HEK293 (cell line): Measurements from ENCODE around the gene HIF1AN.

Source experiments
- CTCF ChIA-PET: fragments of 350-600 bp; formaldehyde crosslinking; extraction: SDS; loops from one replicate; lab custom pipeline; 2021; ENCODE audit warnings: antibody characterized with exemption; lab: Yijun Ruan, JAX
- POLR2A ChIA-PET: fragments of 300-600 bp; formaldehyde crosslinking; extraction: SDS; loops from one replicate; lab custom pipeline; 2020; ENCODE audit warnings: antibody characterized with exemption, inconsistent platforms; lab: Yijun Ruan, JAX
- H3K27ac ChIP-seq: fragments of 200-500 bp; sonication (Bioruptor generic); 2 replicates; pipeline ENCODE4 v1.5.1; 2014; ENCODE audit warnings: low read depth, low read length, control low read depth, inconsistent platforms; ENCODE audit errors: extremely low read depth
- H3K36me3 ChIP-seq, 2 experiments: fragments of 200-500 bp in 1 of 2; sonication (Bioruptor generic) in 1 of 2; 1 replicate in 1 of 2; 2 replicates in 1 of 2; pipeline ENCODE4 v1.5.1; 2014 to 2017; ENCODE audit warnings: inconsistent platforms in 2 of 2, low read length in 2 of 2; ENCODE audit not compliant: control insufficient read depth in 2 of 2, insufficient read depth in 1 of 2
- H3K4me1 ChIP-seq: fragments of 200-500 bp; sonication (Bioruptor generic); 2 replicates; pipeline ENCODE4 v1.5.1; 2014; ENCODE audit warnings: mild to moderate bottlenecking, low read length, inconsistent platforms; ENCODE audit not compliant: control insufficient read depth, insufficient read depth
- H3K4me3 ChIP-seq: 2 replicates; pipeline ENCODE4 v1.5.1; 2011; ENCODE audit warnings: low read depth, mild to moderate bottlenecking, control low read depth, low read length, moderate library complexity
- H3K9me3 ChIP-seq: fragments of 200-500 bp; sonication (Bioruptor generic); 2 replicates; pipeline ENCODE4 v1.5.1; 2014; ENCODE audit warnings: low read depth, low read length, inconsistent platforms; ENCODE audit not compliant: control insufficient read depth, insufficient read depth
- GLI2 ChIP-seq: fragments of 450-650 bp; formaldehyde crosslinking; IDR thresholded peaks from 2 replicates; pipeline ENCODE4; 2017; ENCODE audit warnings: missing biosample characterization, missing genetic modification characterization, low read depth, borderline replicate concordance
- MZF1 ChIP-seq: fragments of 450-650 bp; formaldehyde crosslinking; IDR thresholded peaks from 2 replicates; pipeline ENCODE4 v1.5.1; 2017; ENCODE audit warnings: missing biosample characterization, missing genetic modification characterization, borderline replicate concordance
- TSHZ1 ChIP-seq: fragments of 450-650 bp; formaldehyde crosslinking; IDR thresholded peaks from 2 replicates; pipeline ENCODE4 v1.5.1; 2016; ENCODE audit warnings: missing biosample characterization, missing genetic modification characterization, borderline replicate concordance
- ZBTB21 ChIP-seq: fragments of 450-650 bp; formaldehyde crosslinking; IDR thresholded peaks from 2 replicates; pipeline ENCODE4 v1.5.1; 2017; ENCODE audit warnings: missing biosample characterization, missing genetic modification characterization
- ZFP69B ChIP-seq: fragments of 450-650 bp; formaldehyde crosslinking; IDR thresholded peaks from 2 replicates; pipeline ENCODE4 v1.5.1; 2016; ENCODE audit warnings: missing biosample characterization, missing genetic modification characterization
- ZNF24 ChIP-seq: fragments of 450-650 bp; formaldehyde crosslinking; IDR thresholded peaks from 2 replicates; pipeline ENCODE4 v1.5.1; 2016; ENCODE audit warnings: missing biosample characterization, missing genetic modification characterization
- ZNF341 ChIP-seq: fragments of 450-650 bp; formaldehyde crosslinking; IDR thresholded peaks from 2 replicates; pipeline ENCODE4; 2016; ENCODE audit warnings: low read depth, missing biosample characterization, missing genetic modification characterization
- ZNF366 ChIP-seq: fragments of 450-650 bp; formaldehyde crosslinking; conservative IDR thresholded peaks from 2 replicates; pipeline ENCODE4 v1.5.1; 2016; ENCODE audit warnings: missing biosample characterization, missing genetic modification characterization
- ZNF404 ChIP-seq: fragments of 450-650 bp; formaldehyde crosslinking; IDR thresholded peaks from 2 replicates; pipeline ENCODE4 v1.5.1; 2017; ENCODE audit warnings: missing biosample characterization, missing genetic modification characterization
- ZNF654 ChIP-seq: fragments of 450-650 bp; formaldehyde crosslinking; IDR thresholded peaks from 2 replicates; pipeline ENCODE4 v1.5.1; 2016; ENCODE audit warnings: low read depth, missing biosample characterization, missing genetic modification characterization
- ZNF677 ChIP-seq: fragments of 450-650 bp; IDR thresholded peaks from 2 replicates; pipeline ENCODE4 v1.5.0; 2018; ENCODE audit warnings: missing biosample characterization, mild to moderate bottlenecking, missing genetic modification characterization, moderate library complexity
- TF ChIP-seq, protein P1 (sequence below): IDR thresholded peaks from 2 replicates; pipeline ENCODE4 v1.6.1; 2011; ENCODE audit warnings: mild to moderate bottlenecking, low read depth, low read length, borderline replicate concordance
- TF ChIP-seq, protein P2 (sequence below): fragments of 450-650 bp; formaldehyde crosslinking; IDR thresholded peaks from 2 replicates; pipeline ENCODE4 v1.5.1; 2016; ENCODE audit warnings: missing biosample characterization, missing genetic modification characterization
- TF ChIP-seq, protein P3 (sequence below): fragments of 450-650 bp; formaldehyde crosslinking; IDR thresholded peaks from 2 replicates; pipeline ENCODE4 v1.5.1; 2016; ENCODE audit warnings: missing biosample characterization, missing genetic modification characterization
- TF ChIP-seq, protein P4 (sequence below): fragments of 450-650 bp; formaldehyde crosslinking; IDR thresholded peaks from 2 replicates; pipeline ENCODE4 v1.5.1; 2016; ENCODE audit warnings: missing biosample characterization, missing genetic modification characterization
- TF ChIP-seq, protein P5 (sequence below): fragments of 450-650 bp; formaldehyde crosslinking; optimal IDR thresholded peaks from 2 replicates; pipeline ENCODE3; 2016; ENCODE audit warnings: missing biosample characterization, mild to moderate bottlenecking, missing genetic modification characterization

Gene HIF1AN

GRCh38 chr10:100554902-100555301 lies 19.2 kb downstream of the HIF1AN start:
- Histone ChIP-seq H3K4me3 (no peak overlapping the region), H3K9me3 (no peaks in the 10 kb centered on the region), H3K27ac (no peak overlapping the region), H3K4me1 (no peaks in the 10 kb centered on the region), H3K36me3 (peaks cover 3 to 58% of the 10 kb centered on the region in 2 experiments; a peak in 2 of 3 replicates)
- POLR2A ChIA-PET: interaction anchor here (0.7 to 1.9 kb wide), 4 partner anchors 10 to 19 kb away, joined by 3 to 5 read pairs (median 4); partner anchors contain the start of gene HIF1AN
- no peak for TF ChIP-seq ZNF654
- TF ChIP-seq, protein P1, sequence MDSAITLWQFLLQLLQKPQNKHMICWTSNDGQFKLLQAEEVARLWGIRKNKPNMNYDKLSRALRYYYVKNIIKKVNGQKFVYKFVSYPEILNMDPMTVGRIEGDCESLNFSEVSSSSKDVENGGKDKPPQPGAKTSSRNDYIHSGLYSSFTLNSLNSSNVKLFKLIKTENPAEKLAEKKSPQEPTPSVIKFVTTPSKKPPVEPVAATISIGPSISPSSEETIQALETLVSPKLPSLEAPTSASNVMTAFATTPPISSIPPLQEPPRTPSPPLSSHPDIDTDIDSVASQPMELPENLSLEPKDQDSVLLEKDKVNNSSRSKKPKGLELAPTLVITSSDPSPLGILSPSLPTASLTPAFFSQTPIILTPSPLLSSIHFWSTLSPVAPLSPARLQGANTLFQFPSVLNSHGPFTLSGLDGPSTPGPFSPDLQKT: no peak
- CTCF ChIA-PET: interaction anchor here (0.6 to 2.1 kb wide), 8 partner anchors 14 to 372 kb away, joined by 3 to 11 read pairs (median 4); partner anchors contain the start of gene HIF1AN

- ChIA-PET CTCF (interaction anchor here (0.6 to 5.8 kb wide), 11 partner anchors 9 to 397 kb away, joined by 3 to 197 read pairs (median 8); partner anchors contain the start of gene PAX2), POLR2A (interaction anchor here (1.1 to 1.4 kb wide), 2 partner anchors 184 to 318 kb away, joined by 3 to 5 read pairs; no protein-coding TSS in a partner anchor)
- TF ChIP-seq, protein P2, sequence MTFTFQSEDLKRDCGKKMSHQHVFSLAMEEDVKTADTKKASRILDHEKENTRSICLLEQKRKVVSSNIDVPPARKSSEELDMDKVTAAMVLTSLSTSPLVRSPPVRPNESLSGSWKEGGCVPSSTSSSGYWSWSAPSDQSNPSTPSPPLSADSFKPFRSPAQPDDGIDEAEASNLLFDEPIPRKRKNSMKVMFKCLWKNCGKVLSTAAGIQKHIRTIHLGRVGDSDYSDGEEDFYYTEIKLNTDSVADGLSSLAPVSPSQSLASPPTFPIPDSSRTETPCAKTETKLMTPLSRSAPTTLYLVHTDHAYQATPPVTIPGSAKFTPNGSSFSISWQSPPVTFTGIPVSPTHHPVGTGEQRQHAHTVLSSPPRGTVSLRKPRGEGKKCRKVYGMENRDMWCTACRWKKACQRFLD (tag by site-specific recombination): no peak
- peak; percentile 85 for TF ChIP-seq ZNF677 (tag by site-specific recombination)
- H3K36me3 ChIP-seq: peaks cover 0 to 32% of the 10 kb centered on the region in 2 experiments; a peak in 1 of 3 replicates
- H3K27ac ChIP-seq: no peak overlapping the region
- H3K4me3 ChIP-seq: no peak overlapping the region
- no peaks in the 10 kb centered on the region for H3K4me1 ChIP-seq
- no peaks in the 10 kb centered on the region for H3K9me3 ChIP-seq
Observed at GRCh38 chr10:100560248-100560647, 24.5 kb downstream of the HIF1AN start.

DNA sequence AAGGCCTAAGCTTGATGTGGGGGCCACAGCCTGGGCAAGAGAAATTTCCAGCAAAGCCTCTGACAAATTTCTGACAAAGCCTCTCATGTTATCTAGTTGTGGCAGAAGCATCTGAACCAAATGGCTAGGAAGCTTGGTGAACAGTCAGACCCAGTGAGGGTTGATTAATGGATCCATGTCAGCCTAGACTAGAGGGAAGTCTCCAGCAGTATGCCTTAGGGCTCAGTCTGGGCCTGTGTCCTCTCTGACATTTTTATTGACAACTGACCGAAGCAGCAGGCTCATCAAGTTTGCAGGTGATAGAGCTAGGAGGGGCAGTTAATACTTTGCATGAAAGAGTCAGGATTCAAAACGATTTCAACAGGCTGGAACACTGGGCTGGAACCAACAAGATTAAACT lies 25.3 kb downstream of the HIF1AN start:
- H3K27ac ChIP-seq: no peak overlapping the region
- CTCF ChIA-PET: interaction anchor here (0.6 to 5.8 kb wide), 20 partner anchors 9 to 396 kb away, joined by 3 to 197 read pairs (median 5); partner anchors contain the start of gene PAX2
- POLR2A ChIA-PET: interaction anchor here (1.1 to 1.4 kb wide), 2 partner anchors 183 to 318 kb away, joined by 3 to 5 read pairs; no protein-coding TSS in a partner anchor
- H3K4me3 ChIP-seq: no peak overlapping the region
- H3K4me1 ChIP-seq: no peaks in the 10 kb centered on the region
- TF ChIP-seq, protein P3, sequence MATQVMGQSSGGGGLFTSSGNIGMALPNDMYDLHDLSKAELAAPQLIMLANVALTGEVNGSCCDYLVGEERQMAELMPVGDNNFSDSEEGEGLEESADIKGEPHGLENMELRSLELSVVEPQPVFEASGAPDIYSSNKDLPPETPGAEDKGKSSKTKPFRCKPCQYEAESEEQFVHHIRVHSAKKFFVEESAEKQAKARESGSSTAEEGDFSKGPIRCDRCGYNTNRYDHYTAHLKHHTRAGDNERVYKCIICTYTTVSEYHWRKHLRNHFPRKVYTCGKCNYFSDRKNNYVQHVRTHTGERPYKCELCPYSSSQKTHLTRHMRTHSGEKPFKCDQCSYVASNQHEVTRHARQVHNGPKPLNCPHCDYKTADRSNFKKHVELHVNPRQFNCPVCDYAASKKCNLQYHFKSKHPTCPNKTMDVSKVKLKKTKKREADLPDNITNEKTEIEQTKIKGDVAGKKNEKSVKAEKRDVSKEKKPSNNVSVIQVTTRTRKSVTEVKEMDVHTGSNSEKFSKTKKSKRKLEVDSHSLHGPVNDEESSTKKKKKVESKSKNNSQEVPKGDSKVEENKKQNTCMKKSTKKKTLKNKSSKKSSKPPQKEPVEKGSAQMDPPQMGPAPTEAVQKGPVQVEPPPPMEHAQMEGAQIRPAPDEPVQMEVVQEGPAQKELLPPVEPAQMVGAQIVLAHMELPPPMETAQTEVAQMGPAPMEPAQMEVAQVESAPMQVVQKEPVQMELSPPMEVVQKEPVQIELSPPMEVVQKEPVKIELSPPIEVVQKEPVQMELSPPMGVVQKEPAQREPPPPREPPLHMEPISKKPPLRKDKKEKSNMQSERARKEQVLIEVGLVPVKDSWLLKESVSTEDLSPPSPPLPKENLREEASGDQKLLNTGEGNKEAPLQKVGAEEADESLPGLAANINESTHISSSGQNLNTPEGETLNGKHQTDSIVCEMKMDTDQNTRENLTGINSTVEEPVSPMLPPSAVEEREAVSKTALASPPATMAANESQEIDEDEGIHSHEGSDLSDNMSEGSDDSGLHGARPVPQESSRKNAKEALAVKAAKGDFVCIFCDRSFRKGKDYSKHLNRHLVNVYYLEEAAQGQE (tag by site-specific recombination): no peak
- TF ChIP-seq ZBTB21: no peak
- no peak for TF ChIP-seq MZF1 (tag by site-specific recombination)
- TF ChIP-seq, protein P4, sequence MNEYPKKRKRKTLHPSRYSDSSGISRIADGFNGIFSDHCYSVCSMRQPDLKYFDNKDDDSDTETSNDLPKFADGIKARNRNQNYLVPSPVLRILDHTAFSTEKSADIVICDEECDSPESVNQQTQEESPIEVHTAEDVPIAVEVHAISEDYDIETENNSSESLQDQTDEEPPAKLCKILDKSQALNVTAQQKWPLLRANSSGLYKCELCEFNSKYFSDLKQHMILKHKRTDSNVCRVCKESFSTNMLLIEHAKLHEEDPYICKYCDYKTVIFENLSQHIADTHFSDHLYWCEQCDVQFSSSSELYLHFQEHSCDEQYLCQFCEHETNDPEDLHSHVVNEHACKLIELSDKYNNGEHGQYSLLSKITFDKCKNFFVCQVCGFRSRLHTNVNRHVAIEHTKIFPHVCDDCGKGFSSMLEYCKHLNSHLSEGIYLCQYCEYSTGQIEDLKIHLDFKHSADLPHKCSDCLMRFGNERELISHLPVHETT (tag by site-specific recombination): no peak
- TF ChIP-seq ZNF404: no peak
- TF ChIP-seq ZNF24 (tag by site-specific recombination): no peak
- no peak for TF ChIP-seq ZFP69B (tag by site-specific recombination)
- no peak for TF ChIP-seq TSHZ1 (tag by site-specific recombination)
- no peak for TF ChIP-seq ZNF341 (tag by site-specific recombination)
- TF ChIP-seq GLI2: no peak
- TF ChIP-seq ZNF366 (tag by site-specific recombination): no peak
- TF ChIP-seq, protein P5, sequence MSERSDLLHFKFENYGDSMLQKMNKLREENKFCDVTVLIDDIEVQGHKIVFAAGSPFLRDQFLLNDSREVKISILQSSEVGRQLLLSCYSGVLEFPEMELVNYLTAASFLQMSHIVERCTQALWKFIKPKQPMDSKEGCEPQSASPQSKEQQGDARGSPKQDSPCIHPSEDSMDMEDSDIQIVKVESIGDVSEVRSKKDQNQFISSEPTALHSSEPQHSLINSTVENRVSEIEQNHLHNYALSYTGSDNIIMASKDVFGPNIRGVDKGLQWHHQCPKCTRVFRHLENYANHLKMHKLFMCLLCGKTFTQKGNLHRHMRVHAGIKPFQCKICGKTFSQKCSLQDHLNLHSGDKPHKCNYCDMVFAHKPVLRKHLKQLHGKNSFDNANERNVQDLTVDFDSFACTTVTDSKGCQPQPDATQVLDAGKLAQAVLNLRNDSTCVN: no peak
- TF ChIP-seq, all 188 proteins: peak for 0
- H3K9me3 ChIP-seq: no peaks in the 10 kb centered on the region
- peaks cover 0 to 25% of the 10 kb centered on the region in 2 experiments; a peak in 1 of 3 replicates for H3K36me3 ChIP-seq
